GM12874 (cell line): ENCODE results near the gene KREMEN1.

ENCODE experiments used
- CTCF ChIP-seq: IDR thresholded peaks from 2 replicates; pipeline ENCODE4 v1.5.1; 2011; ENCODE audit warnings: low read depth, mild to moderate bottlenecking, control low read depth, low read length, moderate library complexity; ENCODE audit not compliant: insufficient read depth

The KREMEN1 gene

GRCh38 chr22:29080106-29080975 is 7.5 kb downstream of the KREMEN1 start:
- no peak for TF ChIP-seq CTCF

GRCh38 chr22:29081517-29082236 is 8.8 kb downstream of the KREMEN1 start:
- no peak for TF ChIP-seq CTCF

- no peak for TF ChIP-seq CTCF
These were observed 10.2 kb downstream of the KREMEN1 start for GRCh38 chr22:29082826-29083545.

- no peak for TF ChIP-seq CTCF
These were observed 11.2 kb downstream of the KREMEN1 start for GRCh38 chr22:29083933-29084591.

GRCh38 chr22:29087012-29087411 is 14.2 kb downstream of the KREMEN1 start:
- TF ChIP-seq CTCF, result no peak

- no peak for TF ChIP-seq CTCF
These were observed 16.0 kb downstream of the KREMEN1 start for GRCh38 chr22:29088809-29089208.
